A673 (cell line): Measurements from ENCODE around the gene FBRS.

Experiments
- EZH2 ChIP-seq: fragments of 200-600 bp; sonication (generic); IDR thresholded peaks from 2 replicates; pipeline ENCODE4 v1.6.1; 2017; ENCODE audit warnings: borderline replicate concordance, low read depth, mild to moderate bottlenecking, mixed read lengths, antibody characterized with exemption, low read length; ENCODE audit not compliant: poor library complexity, severe bottlenecking
- TF ChIP-seq, protein P1 (sequence below): fragments of 300-800, 200-600 bp; sonication (generic); conservative IDR thresholded peaks from 2 replicates; pipeline ENCODE4 v1.5.1; 2017; ENCODE audit warnings: low read depth, mild to moderate bottlenecking, antibody characterized with exemption, low read length, moderate library complexity, mixed read lengths

DNA sequence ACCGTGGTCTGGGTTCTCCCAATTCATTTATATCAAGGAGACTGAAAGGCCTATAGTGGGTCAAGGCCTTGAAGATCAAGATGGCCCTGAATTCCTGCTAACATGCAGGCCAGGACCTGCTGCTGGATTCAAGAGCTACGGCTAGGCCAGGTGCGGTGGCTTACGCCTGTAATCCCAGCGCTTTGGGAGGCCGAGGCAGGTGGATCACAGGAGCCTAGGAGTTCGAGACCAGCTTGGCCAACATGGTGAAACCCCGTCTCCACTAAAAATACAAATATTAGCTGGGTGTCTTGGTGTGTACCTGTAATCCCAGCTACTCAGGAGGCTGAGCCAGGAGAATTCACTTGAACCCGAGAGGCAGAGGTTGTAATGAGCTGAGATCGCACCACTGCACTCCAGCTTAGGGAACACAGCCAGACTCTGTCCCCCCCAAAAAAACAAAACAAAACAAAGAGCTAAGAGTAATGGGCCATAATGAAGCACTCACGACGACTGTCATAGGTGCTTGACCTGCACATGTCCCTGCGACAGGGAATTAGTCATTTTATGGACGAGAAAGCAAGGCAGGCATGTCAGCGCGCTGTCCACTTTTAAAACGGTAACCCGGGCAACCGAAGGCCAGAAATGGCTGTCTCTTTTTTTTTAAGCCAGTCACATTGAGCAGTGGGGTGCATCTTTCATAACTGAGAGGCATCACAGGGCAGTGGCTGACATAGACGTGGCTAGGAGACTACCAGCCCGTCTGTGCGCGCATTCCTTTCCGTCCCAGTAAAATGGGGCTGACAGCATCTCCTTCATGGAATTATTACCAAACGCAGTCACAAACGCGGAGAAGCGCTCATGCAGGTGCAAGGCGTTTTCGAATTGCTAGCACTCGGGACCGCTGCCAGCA lies 1.0 kb upstream of the FBRS start:
- TF ChIP-seq, protein P1, sequence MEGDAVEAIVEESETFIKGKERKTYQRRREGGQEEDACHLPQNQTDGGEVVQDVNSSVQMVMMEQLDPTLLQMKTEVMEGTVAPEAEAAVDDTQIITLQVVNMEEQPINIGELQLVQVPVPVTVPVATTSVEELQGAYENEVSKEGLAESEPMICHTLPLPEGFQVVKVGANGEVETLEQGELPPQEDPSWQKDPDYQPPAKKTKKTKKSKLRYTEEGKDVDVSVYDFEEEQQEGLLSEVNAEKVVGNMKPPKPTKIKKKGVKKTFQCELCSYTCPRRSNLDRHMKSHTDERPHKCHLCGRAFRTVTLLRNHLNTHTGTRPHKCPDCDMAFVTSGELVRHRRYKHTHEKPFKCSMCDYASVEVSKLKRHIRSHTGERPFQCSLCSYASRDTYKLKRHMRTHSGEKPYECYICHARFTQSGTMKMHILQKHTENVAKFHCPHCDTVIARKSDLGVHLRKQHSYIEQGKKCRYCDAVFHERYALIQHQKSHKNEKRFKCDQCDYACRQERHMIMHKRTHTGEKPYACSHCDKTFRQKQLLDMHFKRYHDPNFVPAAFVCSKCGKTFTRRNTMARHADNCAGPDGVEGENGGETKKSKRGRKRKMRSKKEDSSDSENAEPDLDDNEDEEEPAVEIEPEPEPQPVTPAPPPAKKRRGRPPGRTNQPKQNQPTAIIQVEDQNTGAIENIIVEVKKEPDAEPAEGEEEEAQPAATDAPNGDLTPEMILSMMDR, result no peak
- TF ChIP-seq EZH2, result no peak
